GM12872 (cell line): ENCODE data around the gene PLB1.

Experiments used
- CTCF ChIP-seq: IDR thresholded peaks from 3 replicates; pipeline ENCODE4 v1.5.1; 2011; ENCODE audit warnings: low read depth, mild to moderate bottlenecking, low read length, moderate library complexity; ENCODE audit not compliant: insufficient read depth

Gene PLB1

GRCh38 chr2:28639092-28639691 is 143.3 kb downstream of the PLB1 start:
- no peak for TF ChIP-seq CTCF

GRCh38 chr2:28639836-28640235 is 144.0 kb downstream of the PLB1 start:
- no peak for TF ChIP-seq CTCF

DNA sequence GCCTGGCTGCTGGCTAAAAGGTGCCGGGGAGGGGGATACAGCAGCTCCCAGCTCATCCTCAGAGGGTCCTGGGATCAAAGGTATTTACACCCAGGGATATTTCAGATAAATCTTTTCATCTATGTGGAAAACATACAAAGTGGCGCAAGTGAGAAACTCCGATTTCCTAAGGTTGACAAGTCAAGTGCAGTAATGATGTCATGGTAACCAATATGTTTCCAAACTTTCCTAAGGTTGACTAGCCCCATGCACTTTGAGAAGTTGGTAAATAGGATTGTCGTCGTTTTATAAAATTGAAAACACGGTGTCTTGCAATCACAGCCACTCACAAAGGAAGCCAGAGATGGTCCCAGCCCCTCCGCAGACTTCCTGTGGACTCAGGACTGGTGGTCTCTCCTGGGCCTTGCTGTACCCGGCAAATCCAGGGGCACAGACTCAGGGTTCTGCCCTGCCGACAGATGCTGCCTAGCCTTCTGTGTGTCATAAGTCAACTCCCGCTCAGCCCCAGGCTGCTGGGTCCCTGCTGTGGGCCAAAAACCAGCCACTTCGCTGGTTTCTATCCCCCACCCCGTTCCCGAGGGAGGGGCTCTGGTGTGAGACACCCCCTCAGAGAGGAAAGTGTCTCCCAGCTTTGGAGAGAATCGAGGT is 144.5 kb downstream of the PLB1 start:
- no peak for TF ChIP-seq CTCF

DNA sequence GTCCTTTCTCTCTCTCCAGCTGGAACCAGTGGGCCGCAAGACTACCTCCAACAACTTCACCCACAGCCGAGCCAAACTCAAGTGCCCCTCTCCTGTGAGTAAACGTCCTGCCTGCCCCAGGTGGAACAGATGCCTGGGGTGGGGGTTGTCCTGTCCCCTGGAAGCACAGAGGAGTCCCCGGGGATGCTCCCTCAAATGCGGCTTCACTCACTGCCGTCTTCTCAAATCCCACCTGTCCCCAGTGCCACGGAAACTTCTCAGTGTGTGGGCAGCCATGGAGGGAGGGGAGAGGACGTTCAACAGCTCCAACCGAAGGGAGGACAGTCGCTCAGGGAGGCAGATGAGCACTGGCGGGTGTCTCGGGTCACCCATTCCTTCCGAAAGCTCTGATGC is 145.0 kb downstream of the PLB1 start:
- no peak for TF ChIP-seq CTCF

GRCh38 chr2:28642796-28643195 is 146.9 kb downstream of the PLB1 start:
- no peak for TF ChIP-seq CTCF

- TF ChIP-seq CTCF, result no peak
Measured at GRCh38 chr2:28643327-28643726, 147.5 kb downstream of the PLB1 start.

DNA sequence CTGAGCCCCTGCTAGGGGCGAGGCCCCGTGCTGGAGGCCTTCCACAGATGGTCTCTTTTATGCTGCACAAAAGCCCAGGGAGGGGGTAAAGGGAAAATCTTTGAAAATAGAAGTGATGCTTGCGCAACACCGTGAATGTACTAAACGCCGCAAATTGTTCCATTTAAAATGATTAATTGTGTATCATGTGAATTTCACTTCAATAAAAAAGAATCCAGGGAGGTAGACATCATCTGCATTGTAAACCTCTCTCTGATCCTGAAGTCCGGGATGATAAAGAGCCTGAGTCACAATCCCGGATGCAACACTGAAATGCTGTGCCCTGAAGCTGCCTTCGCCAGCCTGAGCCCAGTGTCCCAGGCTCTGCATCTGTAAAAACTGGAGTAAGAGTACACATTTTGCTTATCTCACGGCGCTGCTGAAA is 148.1 kb downstream of the PLB1 start:
- TF ChIP-seq CTCF, result no peak

- TF ChIP-seq CTCF, result no peak
Measured at GRCh38 chr2:28644760-28645159, 148.9 kb downstream of the PLB1 start.
